HCT116 (cell line): ENCODE measurements around the gene FOXO6. TPM values are rescaled to one million over a fixed set of nuclear protein-coding genes. Genes with fewer than 3 reads are reported as not detected.

ENCODE experiments used
- ATAC-seq: fragments of 200-7000 bp; cut with Tn5 transposase; 2 replicates; pipeline ENCODE4 v1.9.1; 2020; ENCODE audit warnings: mild to moderate bottlenecking, moderate library complexity
- BruUV-seq: library from RNA; stranded (reverse); fragments of 400-500 nt; replicated peaks from 2 replicates; lab custom pipeline; 2021; lab: Mats Ljungman, UMichigan
- CTCF ChIA-PET: fragments of 300-600 bp; sonication (Branson Sonifier 250); formaldehyde crosslinking; loops from one replicate; lab custom pipeline; 2021; ENCODE audit warnings: antibody characterized with exemption; lab: Charles Lee
- POLR2A ChIA-PET: fragments of 300-600, 350-600 bp; sonication (Branson Sonifier 250); formaldehyde crosslinking; loops from one replicate; lab custom pipeline; 2021; ENCODE audit warnings: antibody characterized with exemption; lab: Charles Lee
- RAD21 ChIA-PET, 2 experiments: fragments of 300-600 bp; sonication (Branson Sonifier 250); formaldehyde crosslinking; loops; one replicate each; lab custom pipeline; 2023; ENCODE audit warnings: low total read pairs in 2 of 2; ENCODE audit not compliant: uncharacterized antibody in 2 of 2, unreplicated experiment in 2 of 2, low non-redundant PET in 1 of 2; lab: Charles Lee
- DNase-seq: peaks from one replicate; pipeline ENCODE4 v3.0.0-alpha.2; 2010; ENCODE audit warnings: low read depth, low spot score
- H2AFZ ChIP-seq: fragments of 200-600 bp; shearing (Covaris generic), sonication (generic); 2 replicates; pipeline ENCODE4 v1.6.1; 2017; ENCODE audit warnings: low read depth, mixed run types, mixed read lengths, antibody characterized with exemption, low read length; ENCODE audit not compliant: poor library complexity, severe bottlenecking
- H3K27ac ChIP-seq: 2 replicates; pipeline ENCODE4 v1.5.1; 2012; ENCODE audit warnings: low read depth, low read length
- H3K27me3 ChIP-seq: fragments of 200-600 bp; sonication (generic); 2 replicates; pipeline ENCODE4 v1.6.1; 2016; ENCODE audit warnings: mixed run types, low read length, mixed read lengths; ENCODE audit not compliant: insufficient read depth
- H3K36me3 ChIP-seq, 2 experiments: fragments of 200-500 bp in 1 of 2; fragments of 200-600 bp in 1 of 2; sonication (Bioruptor generic) in 1 of 2; sonication (generic) in 1 of 2; 2 replicates each; pipeline versions ENCODE4 v1.5.1 to v1.6.1; 2014 to 2016; ENCODE audit warnings: low read length in 2 of 2, inconsistent platforms in 1 of 2, mixed read lengths in 1 of 2, mixed run types in 1 of 2; ENCODE audit not compliant: insufficient read depth in 2 of 2, control insufficient read depth in 1 of 2
- H3K4me1 ChIP-seq, 2 experiments: fragments of 200-600 bp in 1 of 2; sonication (generic) in 1 of 2; 2 replicates each; pipeline versions ENCODE4 v1.5.1 to v1.6.1; 2012 to 2017; ENCODE audit warnings: low read length in 2 of 2, inconsistent platforms in 1 of 2, mild to moderate bottlenecking in 1 of 2, mixed read lengths in 1 of 2, mixed run types in 1 of 2, moderate library complexity in 1 of 2; ENCODE audit not compliant: insufficient read depth in 2 of 2, control insufficient read depth in 1 of 2
- H3K4me2 ChIP-seq: fragments of 200-600 bp; sonication (generic); 2 replicates; pipeline ENCODE4 v1.6.1; 2017; ENCODE audit warnings: mixed run types, low read length, mixed read lengths
- H3K4me3 ChIP-seq, 2 experiments: fragments of 200-600 bp in 1 of 2; sonication (generic) in 1 of 2; replicated peaks in 1 of 2; 2 replicates each; pipeline ENCODE4 v1.5.1; 2011 to 2016; ENCODE audit warnings: low read length in 2 of 2, control low read depth in 1 of 2, low read depth in 1 of 2, mild to moderate bottlenecking in 1 of 2, mixed read lengths in 1 of 2, mixed run types in 1 of 2
- H3K79me2 ChIP-seq: fragments of 200-600 bp; sonication (generic); 2 replicates; pipeline ENCODE4 v1.6.1; 2017; ENCODE audit warnings: mild to moderate bottlenecking, mixed run types, low read length, moderate library complexity, mixed read lengths; ENCODE audit not compliant: insufficient read depth
- H3K9ac ChIP-seq: fragments of 200-600 bp; sonication (generic); 2 replicates; pipeline ENCODE4 v1.6.1; 2016; ENCODE audit warnings: low read length, mixed read lengths
- H3K9me2 ChIP-seq: fragments of 200-600 bp; sonication (generic), shearing (Covaris generic); 2 replicates; pipeline ENCODE4 v1.6.1; 2017; ENCODE audit warnings: mixed run types, mild to moderate bottlenecking, moderate library complexity; ENCODE audit not compliant: insufficient read depth
- H3K9me3 ChIP-seq, 2 experiments: fragments of 200-500 bp in 1 of 2; fragments of 200-600 bp in 1 of 2; sonication (Bioruptor generic) in 1 of 2; sonication (generic) in 1 of 2; 2 replicates each; pipeline ENCODE4 v1.6.1; 2014 to 2017; ENCODE audit warnings: low read length in 2 of 2, mixed read lengths in 2 of 2, inconsistent platforms in 1 of 2, low read depth in 1 of 2, mild to moderate bottlenecking in 1 of 2, mixed run types in 1 of 2, moderate library complexity in 1 of 2; ENCODE audit not compliant: control insufficient read depth in 1 of 2, insufficient read depth in 1 of 2
- H4K20me1 ChIP-seq: fragments of 200-600 bp; sonication (generic), shearing (Covaris generic); 2 replicates; pipeline ENCODE4 v1.6.1; 2017; ENCODE audit warnings: mixed run types, mild to moderate bottlenecking, moderate library complexity; ENCODE audit not compliant: insufficient read depth
- ATF3 ChIP-seq: IDR thresholded peaks from 2 replicates; pipeline ENCODE4 v1.6.1; 2012
- CBX3 ChIP-seq: IDR thresholded peaks from 2 replicates; pipeline ENCODE4 v1.6.1; 2012; ENCODE audit warnings: low read depth
- CEBPB ChIP-seq: IDR thresholded peaks from 2 replicates; pipeline ENCODE4 v1.6.1; 2012; ENCODE audit warnings: low read depth
- CTCF ChIP-seq, 3 experiments: fragments of 200-600 bp in 1 of 3; sonication (generic) in 1 of 3; IDR thresholded peaks in 2 of 3; conservative IDR thresholded peaks in 1 of 3; 2 replicates each; pipeline ENCODE4 v1.5.1; 2012 to 2017; ENCODE audit warnings: low read depth in 2 of 3, low read length in 2 of 3, antibody characterized with exemption in 1 of 3, borderline replicate concordance in 1 of 3, control low read depth in 1 of 3, mild to moderate bottlenecking in 1 of 3, mixed read lengths in 1 of 3, mixed run types in 1 of 3, moderate library complexity in 1 of 3; ENCODE audit not compliant: insufficient read depth in 1 of 3
- ELF1 ChIP-seq: IDR thresholded peaks from 2 replicates; pipeline ENCODE4 v1.6.1; 2012; ENCODE audit warnings: low read depth, borderline replicate concordance
- EZH2 ChIP-seq: fragments of 200-600 bp; sonication (generic); IDR thresholded peaks from 2 replicates; pipeline ENCODE4 v1.6.1; 2017; ENCODE audit warnings: antibody characterized with exemption, mixed run types
- EZH2phosphoT487 ChIP-seq: fragments of 200-600 bp; IDR thresholded peaks from 2 replicates; pipeline ENCODE4 v1.6.1; 2018; ENCODE audit warnings: antibody characterized with exemption, borderline replicate concordance
- FOSL1 ChIP-seq: IDR thresholded peaks from 2 replicates; pipeline ENCODE4 v1.6.1; 2012; ENCODE audit warnings: low read depth
- MAX ChIP-seq: IDR thresholded peaks from 2 replicates; pipeline ENCODE4 v1.6.1; 2012
- POLR2A ChIP-seq: IDR thresholded peaks from 2 replicates; pipeline ENCODE4 v1.7.0; 2011; ENCODE audit warnings: borderline replicate concordance; ENCODE audit not compliant: insufficient read depth, insufficient read length; ENCODE audit errors: extremely low read depth
- POLR2AphosphoS5 ChIP-seq: IDR thresholded peaks from 2 replicates; pipeline ENCODE4 v1.6.1; 2011; ENCODE audit warnings: mild to moderate bottlenecking, low read depth, low read length, moderate library complexity
- RAD21 ChIP-seq: IDR thresholded peaks from 2 replicates; pipeline ENCODE4 v1.6.1; 2012; ENCODE audit warnings: low read depth, mild to moderate bottlenecking
- REST ChIP-seq: IDR thresholded peaks from 2 replicates; pipeline ENCODE4 v1.6.1; 2012; ENCODE audit warnings: low read depth
- SIN3A ChIP-seq: IDR thresholded peaks from 2 replicates; pipeline ENCODE4 v1.6.1; 2012; ENCODE audit warnings: low read depth
- SP1 ChIP-seq: IDR thresholded peaks from 2 replicates; pipeline ENCODE4 v1.6.1; 2012; ENCODE audit warnings: low read depth
- SRF ChIP-seq: IDR thresholded peaks from 2 replicates; pipeline ENCODE4 v1.6.1; 2012; ENCODE audit warnings: low read depth
- YY1 ChIP-seq: IDR thresholded peaks from 2 replicates; pipeline ENCODE4 v1.6.1; 2011; ENCODE audit warnings: low read length, low read depth, moderate library complexity, mild to moderate bottlenecking; ENCODE audit not compliant: insufficient replicate concordance; ENCODE audit errors: extremely low read depth
- ZBTB33 ChIP-seq: IDR thresholded peaks from 2 replicates; pipeline ENCODE4 v1.6.1; 2011; ENCODE audit warnings: mild to moderate bottlenecking, low read length, moderate library complexity; ENCODE audit not compliant: insufficient replicate concordance; ENCODE audit errors: extremely low read depth
- ZNF274 ChIP-seq: fragments of 200-500 bp; sonication (Bioruptor generic); IDR thresholded peaks from 2 replicates; pipeline ENCODE4 v1.6.1; 2014; ENCODE audit warnings: mild to moderate bottlenecking, low read depth, low read length, inconsistent platforms
- intact Hi-C: fragments of 100-400 bp; cut with micrococcal nuclease; formaldehyde crosslinking; loops from 2 replicates; pipeline ENCODE4 v1.10.0; 2022
- total RNA-seq: library from RNA; stranded (reverse); gene quantifications from one replicate; pipeline ENCODE4 v1.2.1, GENCODE V29; 2021; ENCODE audit not compliant: unreplicated experiment

The FOXO6 gene
- total RNA-seq, 1 experiment from 2014 or later = 7.0 TPM

- Histone ChIP-seq H3K9ac (no peak overlapping the region), H3K4me3 (no peak overlapping the region), H3K36me3 (no peaks in the 10 kb centered on the region), H3K27ac (no peak overlapping the region), H3K4me1 (peaks cover 15 to 34% of the 10 kb centered on the region in 2 experiments; a peak in 3 of 4 replicates), H3K4me2 (no peak overlapping the region), H3K9me3 (no peaks in the 10 kb centered on the region; a peak in 1 of 4 replicates), H2AFZ (no peak overlapping the region), H3K27me3 (peaks cover under 1% of the 10 kb centered on the region; the same call in 1 of the 2 replicates), H3K79me2 (no peaks in the 10 kb centered on the region), H3K9me2 (no peaks in the 10 kb centered on the region), H4K20me1 (no peaks in the 10 kb centered on the region)
- ATAC-seq = no peak
- RAD21 ChIA-PET = interaction anchor here in 1 of 2 experiments (0.9 kb wide), 1 partner anchor 91 kb away, joined by 3 read pairs; no protein-coding TSS in a partner anchor
- POLR2A ChIA-PET = no interaction called here
- CTCF ChIA-PET = interaction anchor here (2.7 kb wide), 1 partner anchor 91 kb away, joined by 12 read pairs; no protein-coding TSS in a partner anchor
- no TSS peak for BruUV-seq
- intact Hi-C loops = no loop called here
- TF ChIP-seq SIN3A = no peak
- no peak for TF ChIP-seq CBX3
- TF ChIP-seq ATF3 = no peak
- no peak for TF ChIP-seq POLR2A
- no peak for TF ChIP-seq EZH2
- TF ChIP-seq ZBTB33 = no peak
- TF ChIP-seq YY1 = no peak
- no peak for TF ChIP-seq MAX
- no peak for TF ChIP-seq SRF
- no peak for TF ChIP-seq CEBPB
- no peak for TF ChIP-seq CTCF (IDR thresholded peaks at IDR 0.05 in 2 of 3, conservative IDR thresholded peaks at IDR 0.05 in 1 of 3; ENCODE audit: borderline replicate concordance in 1 of 3, insufficient read depth in 1 of 3, low read depth in 2 of 3, low read length in 2 of 3)
- no peak for TF ChIP-seq REST
- no peak for TF ChIP-seq RAD21
- TF ChIP-seq POLR2AphosphoS5 = no peak
- TF ChIP-seq FOSL1 = no peak
- TF ChIP-seq ZNF274 = no peak
- TF ChIP-seq SP1 = no peak
- no peak for TF ChIP-seq ELF1
- TF ChIP-seq EZH2phosphoT487 = no peak
- DNase-seq = no peak
Observed at GRCh38 chr1:41414296-41414695, 53.1 kb downstream of the FOXO6 start.
